GM23338 (cell line): Measurements from ENCODE around the gene XPR1.

Experiments used
- CTCF ChIP-seq, 2 experiments: fragments of 200-600 bp in 1 of 2; sonication (generic) in 1 of 2; conservative IDR thresholded peaks; 2 replicates each; pipeline versions ENCODE4 v1.5.1 to v1.6.1; 2016 to 2017; ENCODE audit warnings: antibody characterized with exemption in 2 of 2, low read depth in 2 of 2, mild to moderate bottlenecking in 2 of 2, moderate library complexity in 1 of 2
- EZH2 ChIP-seq: fragments of 200-600 bp; sonication (generic); IDR thresholded peaks from one replicate; pipeline ENCODE4 v1.8.0; 2017; ENCODE audit warnings: antibody characterized with exemption, mild to moderate bottlenecking, low read depth; ENCODE audit not compliant: unreplicated experiment
- JUNB ChIP-seq: IDR thresholded peaks from one replicate; pipeline ENCODE4 v1.6.1; 2016; ENCODE audit warnings: antibody characterized with exemption; ENCODE audit not compliant: unreplicated experiment
- NANOG ChIP-seq: IDR thresholded peaks from 2 replicates; pipeline ENCODE4 v1.6.1; 2016; ENCODE audit warnings: antibody characterized with exemption, borderline replicate concordance
- POLR2AphosphoS5 ChIP-seq: IDR thresholded peaks from 2 replicates; pipeline ENCODE4 v1.6.1; 2016; ENCODE audit warnings: antibody characterized with exemption, low read depth
- REST ChIP-seq: IDR thresholded peaks from one replicate; pipeline ENCODE4 v1.6.1; 2018; ENCODE audit warnings: antibody characterized with exemption; ENCODE audit not compliant: unreplicated experiment
- TF ChIP-seq, protein P1 (sequence below): fragments of 250-450 bp; sonication (Bioruptor Pico); IDR thresholded peaks from 2 replicates; pipeline ENCODE4 v1.5.0; 2020; ENCODE audit warnings: mild to moderate bottlenecking, moderate library complexity

- TF ChIP-seq, protein P1, sequence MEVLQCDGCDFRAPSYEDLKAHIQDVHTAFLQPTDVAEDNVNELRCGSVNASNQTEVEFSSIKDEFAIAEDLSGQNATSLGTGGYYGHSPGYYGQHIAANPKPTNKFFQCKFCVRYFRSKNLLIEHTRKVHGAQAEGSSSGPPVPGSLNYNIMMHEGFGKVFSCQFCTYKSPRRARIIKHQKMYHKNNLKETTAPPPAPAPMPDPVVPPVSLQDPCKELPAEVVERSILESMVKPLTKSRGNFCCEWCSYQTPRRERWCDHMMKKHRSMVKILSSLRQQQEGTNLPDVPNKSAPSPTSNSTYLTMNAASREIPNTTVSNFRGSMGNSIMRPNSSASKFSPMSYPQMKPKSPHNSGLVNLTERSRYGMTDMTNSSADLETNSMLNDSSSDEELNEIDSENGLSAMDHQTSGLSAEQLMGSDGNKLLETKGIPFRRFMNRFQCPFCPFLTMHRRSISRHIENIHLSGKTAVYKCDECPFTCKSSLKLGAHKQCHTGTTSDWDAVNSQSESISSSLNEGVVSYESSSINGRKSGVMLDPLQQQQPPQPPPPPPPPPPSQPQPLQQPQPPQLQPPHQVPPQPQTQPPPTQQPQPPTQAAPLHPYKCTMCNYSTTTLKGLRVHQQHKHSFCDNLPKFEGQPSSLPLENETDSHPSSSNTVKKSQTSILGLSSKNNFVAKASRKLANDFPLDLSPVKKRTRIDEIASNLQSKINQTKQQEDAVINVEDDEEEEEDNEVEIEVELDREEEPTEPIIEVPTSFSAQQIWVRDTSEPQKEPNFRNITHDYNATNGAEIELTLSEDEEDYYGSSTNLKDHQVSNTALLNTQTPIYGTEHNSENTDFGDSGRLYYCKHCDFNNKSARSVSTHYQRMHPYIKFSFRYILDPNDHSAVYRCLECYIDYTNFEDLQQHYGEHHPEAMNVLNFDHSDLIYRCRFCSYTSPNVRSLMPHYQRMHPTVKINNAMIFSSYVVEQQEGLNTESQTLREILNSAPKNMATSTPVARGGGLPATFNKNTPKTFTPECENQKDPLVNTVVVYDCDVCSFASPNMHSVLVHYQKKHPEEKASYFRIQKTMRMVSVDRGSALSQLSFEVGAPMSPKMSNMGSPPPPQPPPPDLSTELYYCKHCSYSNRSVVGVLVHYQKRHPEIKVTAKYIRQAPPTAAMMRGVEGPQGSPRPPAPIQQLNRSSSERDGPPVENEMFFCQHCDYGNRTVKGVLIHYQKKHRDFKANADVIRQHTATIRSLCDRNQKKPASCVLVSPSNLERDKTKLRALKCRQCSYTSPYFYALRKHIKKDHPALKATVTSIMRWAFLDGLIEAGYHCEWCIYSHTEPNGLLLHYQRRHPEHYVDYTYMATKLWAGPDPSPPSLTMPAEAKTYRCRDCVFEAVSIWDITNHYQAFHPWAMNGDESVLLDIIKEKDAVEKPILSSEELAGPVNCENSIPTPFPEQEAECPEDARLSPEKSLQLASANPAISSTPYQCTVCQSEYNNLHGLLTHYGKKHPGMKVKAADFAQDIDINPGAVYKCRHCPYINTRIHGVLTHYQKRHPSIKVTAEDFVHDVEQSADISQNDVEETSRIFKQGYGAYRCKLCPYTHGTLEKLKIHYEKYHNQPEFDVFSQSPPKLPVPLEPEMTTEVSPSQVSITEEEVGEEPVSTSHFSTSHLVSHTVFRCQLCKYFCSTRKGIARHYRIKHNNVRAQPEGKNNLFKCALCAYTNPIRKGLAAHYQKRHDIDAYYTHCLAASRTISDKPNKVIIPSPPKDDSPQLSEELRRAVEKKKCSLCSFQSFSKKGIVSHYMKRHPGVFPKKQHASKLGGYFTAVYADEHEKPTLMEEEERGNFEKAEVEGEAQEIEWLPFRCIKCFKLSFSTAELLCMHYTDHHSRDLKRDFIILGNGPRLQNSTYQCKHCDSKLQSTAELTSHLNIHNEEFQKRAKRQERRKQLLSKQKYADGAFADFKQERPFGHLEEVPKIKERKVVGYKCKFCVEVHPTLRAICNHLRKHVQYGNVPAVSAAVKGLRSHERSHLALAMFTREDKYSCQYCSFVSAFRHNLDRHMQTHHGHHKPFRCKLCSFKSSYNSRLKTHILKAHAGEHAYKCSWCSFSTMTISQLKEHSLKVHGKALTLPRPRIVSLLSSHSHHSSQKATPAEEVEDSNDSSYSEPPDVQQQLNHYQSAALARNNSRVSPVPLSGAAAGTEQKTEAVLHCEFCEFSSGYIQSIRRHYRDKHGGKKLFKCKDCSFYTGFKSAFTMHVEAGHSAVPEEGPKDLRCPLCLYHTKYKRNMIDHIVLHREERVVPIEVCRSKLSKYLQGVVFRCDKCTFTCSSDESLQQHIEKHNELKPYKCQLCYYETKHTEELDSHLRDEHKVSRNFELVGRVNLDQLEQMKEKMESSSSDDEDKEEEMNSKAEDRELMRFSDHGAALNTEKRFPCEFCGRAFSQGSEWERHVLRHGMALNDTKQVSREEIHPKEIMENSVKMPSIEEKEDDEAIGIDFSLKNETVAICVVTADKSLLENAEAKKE, result no peak
- no peak for TF ChIP-seq EZH2
- no peak for TF ChIP-seq CTCF (conservative IDR thresholded peaks at IDR 0.05; ENCODE audit: low read depth in 2 of 2)
- no peak for TF ChIP-seq POLR2AphosphoS5
- no peak for TF ChIP-seq REST
- no peak for TF ChIP-seq JUNB
- TF ChIP-seq NANOG, result no peak
Measured at GRCh38 chr1:180627411-180627810, 4.4 kb upstream of the XPR1 start.
